GM19351 (cell line): ENCODE results near the gene MOSPD3.

Source experiments
- ATAC-seq: cut with Tn5 transposase; IDR thresholded peaks from one replicate; pipeline ENCODE4 v1.9.1; 2021; ENCODE audit warnings: mild to moderate bottlenecking, moderate library complexity; ENCODE audit not compliant: unreplicated experiment

Gene MOSPD3

GRCh38 chr7:100575206-100575631 is 37.1 kb upstream of the MOSPD3 start:
- no peak for ATAC-seq

DNA sequence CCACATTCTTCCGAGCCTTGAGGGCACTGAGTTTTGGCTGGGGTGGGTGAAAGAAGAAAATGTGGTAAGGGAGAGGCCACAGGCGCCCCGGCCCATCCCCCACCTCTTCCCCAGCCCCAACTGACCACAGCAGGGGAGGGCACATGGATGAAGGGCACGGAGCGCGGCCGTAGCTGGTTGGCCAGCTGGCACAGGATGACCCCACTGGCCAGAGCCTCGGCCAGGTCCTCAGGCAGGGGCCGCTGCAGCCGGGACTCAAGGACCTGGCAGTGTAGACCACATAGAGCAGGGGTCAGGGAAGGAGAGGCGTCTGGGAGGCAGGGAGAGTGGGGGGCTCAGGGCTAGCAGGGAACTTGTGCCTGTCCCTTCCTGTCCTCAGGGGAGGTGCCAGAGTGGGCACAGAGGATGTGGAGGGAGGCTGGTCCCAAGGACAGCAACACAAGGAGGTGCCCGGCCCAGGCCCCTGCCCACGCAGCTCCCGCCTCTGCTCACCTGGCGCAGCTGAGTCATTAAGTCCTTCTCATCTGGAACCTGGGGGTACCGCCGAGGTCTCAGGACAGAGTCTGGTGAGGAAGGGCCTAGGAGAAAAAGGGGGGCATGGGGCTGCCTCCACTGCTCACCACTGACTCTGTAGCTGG is 36.5 kb upstream of the MOSPD3 start:
- ATAC-seq: no peak

DNA sequence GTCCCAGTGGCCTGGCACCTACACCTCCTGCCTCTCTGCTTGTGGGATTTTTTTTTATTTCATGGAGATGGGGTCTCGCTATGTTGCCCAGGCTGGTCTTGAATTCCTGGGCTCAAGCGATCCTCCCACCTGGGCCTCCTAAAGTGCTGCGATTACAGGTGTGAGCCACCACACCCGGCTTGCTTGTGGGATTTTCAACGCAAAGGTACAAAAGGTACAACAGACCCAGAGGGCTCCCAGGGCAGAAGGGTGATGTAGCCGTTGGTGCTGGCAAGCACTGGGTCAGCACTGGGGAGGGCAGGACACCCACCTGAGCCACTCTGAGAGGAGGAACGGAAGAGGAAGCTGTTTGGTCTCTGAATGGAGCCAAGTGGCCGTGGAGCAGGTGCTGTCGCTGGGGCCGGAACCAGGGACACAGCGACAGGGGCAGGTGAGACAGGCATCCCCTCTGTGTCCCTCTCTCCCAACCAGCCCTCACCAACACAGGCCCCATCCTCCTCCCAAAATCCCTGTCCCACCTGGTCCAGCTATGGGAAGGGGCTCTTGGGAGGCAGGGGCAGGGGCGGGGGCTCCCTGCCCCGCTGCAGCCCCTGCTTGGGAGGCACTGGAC is 35.9 kb upstream of the MOSPD3 start:
- ATAC-seq: no peak

DNA sequence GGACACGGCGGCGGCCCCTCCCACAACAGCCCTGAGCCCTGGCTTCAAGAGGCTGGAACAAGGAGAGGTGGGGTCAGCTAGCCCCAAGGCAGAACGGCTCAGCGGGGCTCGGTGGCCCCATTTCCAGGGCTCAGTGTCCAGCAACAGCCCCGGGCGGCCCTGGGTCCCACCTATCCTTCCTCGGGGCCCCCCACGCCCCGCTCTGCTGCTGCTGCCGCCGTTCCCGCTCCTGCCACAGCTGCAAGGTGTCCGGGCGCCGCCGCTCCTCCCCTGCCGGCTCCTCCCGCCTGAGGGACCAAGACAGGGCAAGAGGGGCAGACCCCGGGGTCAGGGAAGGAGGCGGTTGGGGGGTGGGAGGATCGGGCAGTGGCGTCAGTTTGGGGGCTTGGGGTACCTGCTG is 35.2 kb upstream of the MOSPD3 start:
- ATAC-seq: no peak

- ATAC-seq: no peak
Observed at GRCh38 chr7:100577507-100577906, 34.8 kb upstream of the MOSPD3 start.

DNA sequence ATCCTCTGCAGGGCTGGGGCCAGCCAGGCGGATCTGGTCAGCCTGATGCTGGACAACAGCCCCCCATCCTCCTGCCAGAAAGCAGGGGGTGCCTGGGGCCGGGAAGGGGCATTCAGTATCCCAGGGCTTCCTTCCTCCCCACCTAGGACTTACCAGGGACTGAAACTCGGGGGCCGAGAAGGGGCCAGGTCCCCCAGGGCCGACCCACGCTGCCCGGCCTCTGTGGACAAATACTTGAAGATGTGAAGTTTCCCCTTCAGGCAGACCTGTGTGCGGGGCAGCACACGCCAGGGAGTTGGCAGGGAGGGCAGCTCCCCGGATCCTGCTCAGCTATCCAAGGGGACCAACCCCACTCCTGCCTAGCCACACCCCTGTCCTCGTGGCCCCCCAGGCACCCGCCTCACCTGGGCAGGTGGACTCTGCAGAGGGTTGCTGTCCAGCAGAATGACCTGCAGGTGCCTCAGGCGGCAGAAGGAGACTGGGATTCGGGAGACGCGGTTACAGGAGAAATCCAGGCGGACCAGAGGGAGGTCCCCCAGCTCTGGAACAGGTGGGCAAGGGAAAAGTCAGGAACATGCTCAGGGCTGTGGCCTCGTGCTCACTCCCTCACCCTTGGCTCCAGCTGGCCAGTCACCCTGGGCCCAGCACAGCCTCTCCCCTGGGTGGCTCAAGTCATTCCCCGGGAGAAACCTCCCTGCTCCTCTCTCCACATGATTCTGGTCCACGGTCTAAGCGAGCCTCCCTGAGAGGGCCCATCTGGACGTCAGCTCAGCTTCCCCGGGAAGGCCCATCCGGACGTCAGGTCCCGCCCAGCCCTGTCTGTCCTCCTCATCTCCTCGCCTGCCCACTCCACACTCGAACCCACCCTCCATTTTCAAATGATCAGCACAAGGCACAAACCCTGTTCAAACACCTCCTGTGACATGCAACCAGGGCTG is 33.8 kb upstream of the MOSPD3 start:
- ATAC-seq: no peak

DNA sequence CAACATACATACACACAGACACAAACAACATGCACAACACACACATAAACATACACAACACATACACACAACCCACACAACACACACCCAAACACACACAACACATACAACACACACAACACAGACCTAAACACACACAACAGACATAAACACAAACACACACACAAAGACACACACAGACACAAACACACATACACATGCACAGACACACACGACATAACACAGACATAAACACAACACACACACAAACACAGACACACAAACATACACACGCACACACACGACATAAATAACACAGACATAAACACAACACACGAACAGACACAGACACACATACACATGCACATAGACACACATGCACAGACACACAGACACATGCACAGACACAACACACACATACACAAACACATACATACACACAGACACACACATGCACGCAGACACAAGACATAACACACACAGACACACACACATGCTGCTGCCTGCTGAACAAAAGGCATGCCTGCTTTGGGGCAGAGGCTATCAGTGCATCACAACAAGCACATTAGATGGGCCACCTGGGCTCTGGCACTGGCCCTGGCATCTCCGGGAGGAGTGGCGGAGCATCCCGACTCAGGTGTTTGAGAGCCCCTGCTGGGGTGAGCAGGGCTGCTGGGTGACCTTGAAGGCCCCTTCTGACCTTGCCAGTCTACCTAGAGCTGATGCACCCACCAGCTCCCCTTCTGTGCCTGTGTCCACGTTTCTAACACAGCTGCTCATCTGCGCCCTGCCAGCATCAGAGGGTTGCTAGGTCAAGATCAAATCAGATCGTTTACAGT is 31.7 kb upstream of the MOSPD3 start:
- no peak for ATAC-seq

DNA sequence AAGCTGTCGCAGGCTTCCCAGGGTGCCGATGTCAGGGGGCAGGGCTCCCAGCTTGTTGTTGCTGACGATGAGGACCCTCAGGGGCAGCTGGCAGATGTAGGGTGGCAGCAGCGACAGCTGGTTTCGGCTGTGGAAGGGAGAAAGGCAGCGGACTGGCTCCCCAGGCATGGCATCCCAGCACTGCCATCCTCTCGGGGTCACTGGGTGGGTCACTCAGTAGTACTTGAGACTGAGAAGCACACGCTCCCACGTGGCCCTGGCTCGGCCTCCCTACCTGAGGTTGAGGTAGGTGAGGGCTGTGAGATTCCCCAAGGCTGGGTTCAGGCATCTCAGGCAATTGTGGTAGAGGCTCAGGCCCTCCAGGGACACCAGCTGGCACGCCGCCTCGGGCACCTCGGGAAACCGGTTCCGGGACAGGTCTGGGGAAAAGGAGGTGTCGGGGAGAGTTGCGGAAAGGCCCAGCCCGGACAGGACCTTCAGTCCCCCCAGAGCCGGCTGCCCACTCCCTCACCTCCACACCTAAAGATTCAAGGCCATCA is 30.2 kb upstream of the MOSPD3 start:
- ATAC-seq: no peak

DNA sequence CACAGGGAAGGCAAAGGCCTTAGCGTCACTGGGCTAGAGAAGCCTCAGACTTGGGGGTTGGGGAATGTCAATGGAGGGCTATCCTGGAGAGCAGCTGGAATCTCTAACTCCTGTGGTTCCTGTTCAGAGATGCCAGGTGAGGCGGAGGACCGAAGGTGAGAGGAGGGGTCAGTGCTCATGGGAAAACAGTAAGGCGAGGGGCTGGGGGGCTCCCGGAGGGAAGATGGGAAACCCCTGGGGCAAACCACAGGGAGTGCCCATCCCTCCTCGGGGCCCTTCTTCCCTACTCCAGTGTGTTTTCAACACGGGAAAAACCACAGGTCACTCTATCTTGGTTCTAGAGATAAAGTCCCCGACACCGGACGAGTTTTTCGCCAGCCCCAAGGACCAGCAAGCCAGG is 29.7 kb upstream of the MOSPD3 start:
- no peak for ATAC-seq

DNA sequence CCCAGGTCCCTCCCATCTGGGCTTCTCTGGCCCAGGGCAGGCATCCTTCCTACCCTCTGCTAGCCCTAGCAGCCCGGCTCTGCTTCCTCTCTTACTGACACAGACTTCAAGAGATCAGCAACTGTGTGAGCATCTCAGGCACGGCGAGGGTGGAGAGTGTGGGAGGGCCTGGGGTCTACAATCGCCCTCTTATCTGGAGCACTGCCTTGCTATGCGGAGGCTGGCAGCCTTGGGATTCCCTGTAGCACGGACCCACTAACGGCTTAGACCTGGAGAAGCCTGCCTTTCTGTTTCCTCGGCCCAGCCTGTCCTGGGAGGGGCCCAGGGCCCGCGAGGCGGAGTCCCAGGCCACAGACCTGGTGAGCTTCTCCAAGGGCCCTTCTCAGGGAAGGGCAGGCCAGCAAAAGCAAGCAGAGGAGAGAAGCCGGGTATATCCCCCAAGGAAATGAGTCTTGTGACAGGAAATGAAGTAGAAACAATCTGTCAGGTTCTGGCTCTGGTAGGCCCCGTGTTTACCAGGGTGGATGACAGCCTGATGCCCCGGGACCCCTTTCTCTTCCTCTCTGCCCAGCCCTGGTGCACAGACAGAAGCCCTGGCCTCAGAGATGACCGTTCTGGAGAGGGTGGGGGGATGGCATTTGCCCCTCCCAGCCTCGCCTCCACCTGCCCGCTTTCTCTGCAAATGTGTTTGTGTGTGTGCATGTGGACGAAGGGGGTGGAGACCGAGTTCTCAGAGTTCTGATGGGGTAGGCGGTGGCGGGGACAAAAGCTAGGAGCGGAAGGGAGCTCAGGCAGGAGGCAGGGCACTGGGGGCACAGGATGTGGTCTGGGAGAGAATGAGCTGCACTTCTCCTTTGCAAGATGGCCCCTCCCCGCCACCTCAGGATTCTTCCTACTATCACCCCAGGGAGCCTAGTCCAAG is 28.9 kb upstream of the MOSPD3 start:
- no peak for ATAC-seq

GRCh38 chr7:100584054-100584682 is 28.2 kb upstream of the MOSPD3 start:
- ATAC-seq: no peak

DNA sequence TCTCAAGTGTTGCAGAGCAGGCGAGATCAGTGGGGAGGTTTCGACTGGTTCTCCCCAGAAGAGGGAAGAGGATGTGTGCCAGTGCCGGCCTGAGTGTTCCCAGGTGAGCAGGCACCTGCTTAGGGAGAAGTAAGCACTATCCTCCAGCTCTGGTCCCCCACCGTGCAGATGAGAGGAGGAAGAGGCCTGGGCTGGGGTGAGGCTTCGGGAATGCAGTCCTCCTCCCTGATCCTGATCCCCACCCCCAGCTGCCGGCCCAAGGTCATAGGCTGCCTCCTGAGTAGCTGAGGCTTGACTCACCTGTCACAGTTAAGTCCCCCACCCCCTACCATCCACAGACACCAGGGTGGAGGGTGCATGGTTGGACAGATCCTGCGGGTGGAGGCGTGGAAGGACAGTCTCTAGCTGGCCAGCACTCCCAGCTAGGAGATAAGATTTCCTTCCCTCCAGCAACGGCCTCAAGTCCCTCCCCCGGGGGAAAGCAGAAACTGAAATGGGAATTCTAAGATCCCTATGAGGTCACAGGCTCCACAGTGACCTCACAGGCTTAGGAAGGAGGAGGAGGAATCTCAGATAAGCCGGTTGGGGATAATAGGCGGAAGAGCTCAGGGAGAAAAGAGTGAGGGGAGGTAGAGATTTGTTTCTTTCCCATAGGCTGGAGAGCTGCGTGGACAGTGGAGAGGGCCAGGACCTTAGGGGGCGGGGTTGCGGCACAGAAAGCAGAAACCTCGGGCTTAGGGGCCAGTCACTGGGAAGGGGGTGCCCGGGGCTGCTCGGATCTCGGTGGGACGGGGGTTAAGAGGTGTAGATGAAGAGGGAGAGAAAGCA is 27.4 kb upstream of the MOSPD3 start:
- no peak for ATAC-seq

DNA sequence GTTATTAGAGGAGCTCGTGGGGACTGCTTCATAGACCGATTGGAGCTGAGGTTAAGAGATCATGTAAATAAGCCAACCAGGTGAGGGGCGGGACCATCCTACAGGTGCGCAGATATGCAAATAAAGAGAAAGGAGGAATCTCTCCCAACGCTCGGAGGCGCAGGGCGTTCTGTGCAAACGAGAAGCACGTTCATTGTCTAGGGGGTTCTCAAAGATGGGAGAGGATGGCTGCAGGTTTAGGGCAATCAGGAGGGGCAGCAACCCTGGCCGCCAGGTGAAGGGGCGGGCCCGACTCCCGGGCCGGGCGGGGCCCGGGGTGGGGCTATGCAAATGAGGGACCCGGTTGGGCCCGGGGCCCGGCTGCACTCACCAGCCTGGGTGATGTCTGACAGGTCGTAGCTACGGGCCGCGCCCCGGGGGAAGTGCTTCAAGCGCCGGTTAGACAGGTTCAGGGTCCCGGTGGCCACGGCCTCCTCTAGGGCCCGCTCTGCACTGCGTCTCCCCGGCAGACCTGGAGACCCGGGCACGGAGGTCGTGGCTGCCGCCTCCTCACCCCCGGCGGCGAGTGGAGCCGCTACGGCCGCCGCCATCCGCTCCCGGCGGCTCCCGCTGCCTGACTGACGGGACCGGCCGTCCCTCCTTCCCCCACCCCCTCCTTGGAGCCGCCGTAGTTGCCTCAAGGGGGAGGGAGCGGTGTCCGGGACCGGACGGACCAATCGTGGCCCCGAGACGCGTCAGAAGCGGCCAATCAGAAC is 26.7 kb upstream of the MOSPD3 start, which contains the start of gene LRCH4:
Gene LRCH4, minus strand, starts transcription at position 619 of the 755 bp plus-strand sequence. Its CDS starts 29 bp downstream, at position 590.
- ATAC-seq: peak; percentile 20

GRCh38 chr7:100586266-100587025 is 25.9 kb upstream of the MOSPD3 start, which contains the start of gene FBXO24:
TSS of gene FBXO24 (plus strand) at chr7:100586328. CDS start at chr7:100586626, 298 bp downstream.
- peak; percentile 86 for ATAC-seq

- ATAC-seq: no peak
Observed at GRCh38 chr7:100588438-100588837, 23.9 kb upstream of the MOSPD3 start.

DNA sequence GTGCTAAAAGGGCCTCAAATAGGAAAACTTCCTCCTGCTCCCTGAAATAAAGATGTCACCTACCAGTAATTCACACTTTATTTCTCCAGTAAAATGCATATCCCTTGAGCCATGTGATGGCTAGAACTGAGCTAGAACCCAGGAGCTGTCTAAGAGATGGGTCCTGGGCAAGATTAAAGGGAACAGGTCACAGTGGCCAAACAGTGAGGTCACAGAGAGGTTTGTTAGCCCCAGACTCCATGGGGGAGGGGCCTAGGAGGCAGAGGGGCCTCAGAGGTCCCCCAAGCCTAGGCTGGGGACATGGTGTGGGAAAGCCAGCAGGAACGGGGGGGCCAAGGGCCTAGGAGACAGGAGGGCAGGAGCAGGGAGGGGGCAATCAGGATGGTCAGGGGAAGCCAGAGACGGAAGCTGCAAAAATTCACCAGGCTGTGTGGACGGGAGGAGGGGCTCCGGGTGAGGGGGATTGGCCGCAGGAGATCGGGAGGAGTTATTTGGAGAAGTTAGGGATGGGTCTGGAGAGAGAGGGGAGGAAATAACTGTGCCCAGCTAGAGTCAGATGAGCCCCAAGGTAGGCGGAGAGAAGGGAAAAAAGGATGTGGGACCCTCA is 22.9 kb upstream of the MOSPD3 start:
- ATAC-seq: no peak
